Progenitor cell of endocrine pancreas (in vitro differentiated cells): ENCODE measurements around the gene APOBEC3B. TPM values are rescaled to one million over a fixed set of nuclear protein-coding genes. Genes with fewer than 3 reads are reported as not detected.

Experiments used
- DNase-seq: peaks from one replicate; pipeline ENCODE4 v3.0.0; 2021; ENCODE audit warnings: low spot score; ENCODE audit not compliant: unreplicated experiment
- H3K27ac Mint-ChIP-seq: 2 replicates; pipeline ENCODE4 v1.8.0; 2021; ENCODE audit warnings: mild to moderate bottlenecking, moderate library complexity, mixed read lengths
- H3K27me3 Mint-ChIP-seq: 2 replicates; pipeline ENCODE4 v1.8.0; 2021; ENCODE audit warnings: mixed read lengths
- H3K36me3 Mint-ChIP-seq: 2 replicates; pipeline ENCODE4 v1.8.0; 2022; ENCODE audit warnings: mixed read lengths; ENCODE audit not compliant: insufficient read depth
- H3K4me1 Mint-ChIP-seq: 2 replicates; pipeline ENCODE4 v1.8.0; 2021; ENCODE audit warnings: low read depth, mixed read lengths
- H3K4me3 Mint-ChIP-seq: 2 replicates; pipeline ENCODE4 v1.8.0; 2021; ENCODE audit warnings: low read depth, mild to moderate bottlenecking, moderate library complexity, mixed read lengths
- H3K9me3 Mint-ChIP-seq: 2 replicates; pipeline ENCODE4 v1.8.0; 2021; ENCODE audit warnings: low read depth, mixed read lengths
- CTCF ChIP-seq: fragments of 200-600 bp; sonication (generic); IDR thresholded peaks from one replicate; pipeline ENCODE4 v1.5.0; 2021; ENCODE audit warnings: antibody characterized with exemption, mild to moderate bottlenecking; ENCODE audit not compliant: unreplicated experiment
- total RNA-seq: library from RNA; stranded (reverse); gene quantifications from 2 replicates; pipeline ENCODE4 v1.2.1, GENCODE V29; 2021

The APOBEC3B gene
- total RNA-seq, 1 donor from 2014 or later = 10.1 TPM

DNA sequence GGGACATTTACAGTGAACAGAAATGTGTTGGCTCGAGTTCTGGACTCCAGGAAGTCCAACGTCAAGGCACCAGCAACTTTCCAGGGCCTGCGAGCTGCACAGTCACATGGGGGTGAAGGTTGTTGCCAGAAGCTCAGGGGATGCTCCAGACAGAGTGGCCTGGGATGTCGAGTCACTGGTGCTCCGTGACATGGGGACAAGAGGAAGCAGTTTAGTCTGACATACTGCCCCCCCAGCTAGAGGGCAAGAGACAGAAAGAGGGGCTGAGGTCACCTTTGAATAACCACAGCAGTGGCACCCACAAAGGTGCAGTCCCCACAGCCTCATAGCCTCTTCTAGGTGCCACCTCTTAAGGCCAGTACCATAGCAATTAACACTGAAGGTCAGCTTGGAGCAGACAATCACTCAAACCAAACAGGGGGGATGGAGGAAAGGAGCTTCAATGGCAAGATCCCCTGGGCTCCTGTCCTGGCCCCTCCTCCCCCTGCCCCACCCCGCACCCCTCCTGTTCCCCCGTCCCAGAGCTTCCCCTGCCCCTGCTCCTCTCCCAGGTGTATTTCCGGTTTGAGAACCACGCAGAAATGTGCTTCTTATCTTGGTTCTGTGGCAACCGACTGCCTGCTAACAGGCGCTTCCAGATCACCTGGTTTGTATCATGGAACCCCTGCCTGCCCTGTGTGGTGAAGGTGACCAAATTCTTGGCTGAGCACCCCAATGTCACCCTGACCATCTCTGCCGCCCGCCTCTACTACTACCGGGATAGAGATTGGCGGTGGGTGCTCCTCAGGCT lies 42.6 kb downstream of the APOBEC3B start:
- peaks cover 14% of the 10 kb centered on the region for H3K4me1 Mint-ChIP-seq
- no peak overlapping the region for H3K4me3 Mint-ChIP-seq
- H3K27me3 Mint-ChIP-seq = peaks cover 3% of the 10 kb centered on the region
- H3K9me3 Mint-ChIP-seq = no peaks in the 10 kb centered on the region
- H3K36me3 Mint-ChIP-seq = no peaks in the 10 kb centered on the region
- DNase-seq = no peak
- no peak for TF ChIP-seq CTCF
- H3K27ac Mint-ChIP-seq = no peak overlapping the region

- H3K9me3 Mint-ChIP-seq = no peaks in the 10 kb centered on the region
- peaks cover 9% of the 10 kb centered on the region for H3K4me1 Mint-ChIP-seq
- no peak for TF ChIP-seq CTCF
- H3K36me3 Mint-ChIP-seq = no peaks in the 10 kb centered on the region
- no peak overlapping the region for H3K4me3 Mint-ChIP-seq
- H3K27me3 Mint-ChIP-seq = peaks cover 3% of the 10 kb centered on the region
- no peak for DNase-seq
- no peak overlapping the region for H3K27ac Mint-ChIP-seq
Measured at GRCh38 chr22:39026509-39027150, 44.5 kb downstream of the APOBEC3B start.

DNA sequence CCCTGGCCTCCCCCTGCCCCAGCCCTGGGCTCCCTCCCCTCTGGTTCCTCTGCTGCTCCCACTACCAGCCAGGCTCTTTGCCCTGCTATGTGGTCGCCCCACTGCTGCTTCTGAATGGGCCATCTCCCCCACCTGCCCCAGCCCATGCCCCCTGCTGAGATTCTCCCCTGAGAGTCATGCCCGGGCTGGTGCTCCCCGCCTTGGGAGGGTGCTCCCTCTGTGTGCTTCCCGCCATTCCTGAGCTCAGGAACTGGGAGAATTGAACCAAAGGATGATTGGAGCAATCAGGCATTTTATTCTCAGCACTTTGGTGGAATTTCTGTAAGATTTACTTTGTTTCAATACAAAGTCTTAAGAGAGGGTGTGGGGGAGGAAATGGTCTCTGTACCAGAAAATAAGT lies 45.6 kb downstream of the APOBEC3B start:
- H3K4me1 Mint-ChIP-seq = peaks cover 6% of the 10 kb centered on the region
- no peak overlapping the region for H3K27ac Mint-ChIP-seq
- H3K9me3 Mint-ChIP-seq = no peaks in the 10 kb centered on the region
- H3K27me3 Mint-ChIP-seq = peaks cover 3% of the 10 kb centered on the region
- DNase-seq = no peak
- no peak for TF ChIP-seq CTCF
- H3K36me3 Mint-ChIP-seq = no peaks in the 10 kb centered on the region
- no peak overlapping the region for H3K4me3 Mint-ChIP-seq

DNA sequence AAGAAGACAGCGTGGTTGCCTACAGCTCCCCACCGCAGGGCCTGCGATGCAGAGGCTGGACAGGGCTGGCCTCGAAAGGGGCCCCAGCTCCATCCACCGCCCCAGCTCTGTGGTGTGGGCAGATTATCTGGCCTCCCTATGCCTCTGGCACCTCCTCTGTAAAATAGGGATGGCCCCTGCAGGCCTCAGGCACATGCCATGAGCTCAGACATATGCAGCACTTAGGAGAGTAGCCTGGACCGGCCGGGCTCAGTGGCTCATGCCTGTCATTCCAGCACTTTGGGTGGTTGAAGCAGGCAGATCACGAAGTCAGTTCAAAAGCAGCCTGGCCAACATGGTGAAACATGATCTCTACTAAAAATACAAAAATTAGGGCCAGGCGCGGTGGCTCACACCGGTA lies 46.1 kb downstream of the APOBEC3B start:
- no peaks in the 10 kb centered on the region for H3K9me3 Mint-ChIP-seq
- peaks cover 3% of the 10 kb centered on the region for H3K27me3 Mint-ChIP-seq
- TF ChIP-seq CTCF = no peak
- H3K36me3 Mint-ChIP-seq = no peaks in the 10 kb centered on the region
- no peak for DNase-seq
- peaks cover 6% of the 10 kb centered on the region for H3K4me1 Mint-ChIP-seq
- no peak overlapping the region for H3K4me3 Mint-ChIP-seq
- no peak overlapping the region for H3K27ac Mint-ChIP-seq

GRCh38 chr22:39029227-39029626 lies 47.1 kb downstream of the APOBEC3B start:
- Mint-ChIP-seq H3K4me3 (no peak overlapping the region), H3K9me3 (no peaks in the 10 kb centered on the region), H3K27me3 (peaks cover 3% of the 10 kb centered on the region), H3K27ac (no peak overlapping the region), H3K36me3 (no peaks in the 10 kb centered on the region), H3K4me1 (peaks cover 6% of the 10 kb centered on the region)
- DNase-seq = no peak
- no peak for TF ChIP-seq CTCF
